ENCODE results near the gene NFKBIE. TPM values are rescaled to one million over a fixed set of nuclear protein-coding genes. Genes with fewer than 3 reads are reported as not detected.
"Not testable (repeated sequence)": the region's sequence is repeated elsewhere in the genome, so short reads cannot be mapped to it uniquely, and the experiment has no call there.

Gene NFKBIE, protein sequence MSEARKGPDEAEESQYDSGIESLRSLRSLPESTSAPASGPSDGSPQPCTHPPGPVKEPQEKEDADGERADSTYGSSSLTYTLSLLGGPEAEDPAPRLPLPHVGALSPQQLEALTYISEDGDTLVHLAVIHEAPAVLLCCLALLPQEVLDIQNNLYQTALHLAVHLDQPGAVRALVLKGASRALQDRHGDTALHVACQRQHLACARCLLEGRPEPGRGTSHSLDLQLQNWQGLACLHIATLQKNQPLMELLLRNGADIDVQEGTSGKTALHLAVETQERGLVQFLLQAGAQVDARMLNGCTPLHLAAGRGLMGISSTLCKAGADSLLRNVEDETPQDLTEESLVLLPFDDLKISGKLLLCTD
- 23.2 and 29.0 TPM in 2 replicates for total RNA-seq

DNA sequence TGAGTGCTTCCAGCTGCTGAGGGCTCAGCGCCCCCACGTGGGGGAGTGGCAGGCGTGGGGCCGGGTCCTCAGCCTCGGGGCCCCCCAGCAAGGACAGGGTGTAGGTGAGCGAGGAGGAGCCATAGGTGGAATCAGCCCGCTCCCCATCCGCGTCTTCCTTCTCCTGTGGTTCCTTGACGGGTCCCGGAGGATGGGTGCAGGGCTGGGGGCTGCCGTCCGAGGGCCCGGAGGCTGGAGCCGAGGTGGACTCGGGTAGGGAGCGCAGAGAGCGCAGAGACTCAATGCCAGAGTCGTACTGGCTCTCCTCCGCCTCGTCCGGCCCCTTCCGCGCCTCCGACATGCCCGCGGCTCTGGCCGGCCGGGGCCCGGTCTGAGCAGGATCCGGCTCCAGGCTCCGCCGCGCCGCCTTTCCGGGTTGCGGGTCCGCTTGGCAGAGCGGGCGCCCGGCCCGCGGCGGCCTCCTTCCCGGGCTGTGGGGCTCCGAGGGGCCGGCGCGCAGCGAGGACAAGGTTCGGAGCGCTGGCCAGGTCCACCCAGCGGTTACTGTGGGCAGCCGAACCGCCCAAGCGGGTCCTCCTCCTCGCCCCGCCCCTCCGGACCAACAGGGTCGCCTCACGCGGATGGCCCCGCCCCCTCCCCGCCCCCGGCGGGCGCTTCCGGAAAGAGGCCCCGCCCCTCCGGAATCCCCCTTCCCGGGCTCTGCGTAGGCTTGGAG lies at the start of gene NFKBIE:
NFKBIE (minus strand) TSS at position 545 of the 715 bp plus-strand sequence; CDS start at position 340, 205 bp downstream.
- Mint-ChIP-seq H3K27ac (peak within 1 kb of the TSS; percentile 95), H3K4me1 (ENCODE audit: low read depth) (peaks cover 66% of the 10 kb centered on the region), H3K36me3 (ENCODE audit: low read depth) (peaks cover 15% of the 10 kb centered on the region)

DNA sequence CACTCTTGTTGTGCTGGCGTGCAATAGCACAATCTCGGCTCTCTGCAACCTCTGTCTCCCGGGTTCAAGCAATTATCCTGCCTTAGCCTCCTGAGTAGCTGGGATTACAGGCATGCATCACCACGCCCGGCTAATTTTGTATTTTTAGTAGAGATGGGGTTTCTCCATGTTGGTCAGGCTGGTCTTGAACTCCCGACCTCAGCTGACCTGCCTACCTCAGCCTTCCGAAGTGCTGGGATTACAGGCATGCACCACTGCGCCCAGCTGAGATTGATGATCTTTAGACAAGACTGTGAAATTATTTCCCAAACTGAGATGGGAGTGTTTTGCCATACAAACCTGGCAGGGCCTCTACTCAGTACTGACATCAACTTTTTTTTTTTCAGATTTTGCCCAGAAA lies 49.3 kb upstream of the NFKBIE start:
- H3K36me3 Mint-ChIP-seq (ENCODE audit: low read depth); H3K27ac Mint-ChIP-seq; intact Hi-C loops (cut with micrococcal nuclease); H3K9me3 Mint-ChIP-seq; DNase-seq (ENCODE audit: low spot score); H3K4me3 Mint-ChIP-seq: not testable (repeated sequence)
- H3K4me1 Mint-ChIP-seq (ENCODE audit: low read depth) = peaks cover 18% of the 10 kb centered on the region
- H3K27me3 Mint-ChIP-seq (ENCODE audit: insufficient read depth) = peaks cover 22% of the 10 kb centered on the region

More for the DNA sequence above, at the start of gene NFKBIE:
- Mint-ChIP-seq H3K9me3 (no peaks in the 10 kb centered on the region), H3K27me3 (ENCODE audit: insufficient read depth) (peaks cover 15% of the 10 kb centered on the region), H3K4me3 (peak within 1 kb of the TSS; percentile 98)
- intact Hi-C loops (cut with micrococcal nuclease) = loop anchor here (1.0 to 2.0 kb wide), 5 partner anchors 8 to 138 kb away; partner anchors contain the start of genes CDC5L, HSP90AB1, MRPL14 and SLC35B2
- peak; percentile 93 for DNase-seq (ENCODE audit: low spot score)

DNA sequence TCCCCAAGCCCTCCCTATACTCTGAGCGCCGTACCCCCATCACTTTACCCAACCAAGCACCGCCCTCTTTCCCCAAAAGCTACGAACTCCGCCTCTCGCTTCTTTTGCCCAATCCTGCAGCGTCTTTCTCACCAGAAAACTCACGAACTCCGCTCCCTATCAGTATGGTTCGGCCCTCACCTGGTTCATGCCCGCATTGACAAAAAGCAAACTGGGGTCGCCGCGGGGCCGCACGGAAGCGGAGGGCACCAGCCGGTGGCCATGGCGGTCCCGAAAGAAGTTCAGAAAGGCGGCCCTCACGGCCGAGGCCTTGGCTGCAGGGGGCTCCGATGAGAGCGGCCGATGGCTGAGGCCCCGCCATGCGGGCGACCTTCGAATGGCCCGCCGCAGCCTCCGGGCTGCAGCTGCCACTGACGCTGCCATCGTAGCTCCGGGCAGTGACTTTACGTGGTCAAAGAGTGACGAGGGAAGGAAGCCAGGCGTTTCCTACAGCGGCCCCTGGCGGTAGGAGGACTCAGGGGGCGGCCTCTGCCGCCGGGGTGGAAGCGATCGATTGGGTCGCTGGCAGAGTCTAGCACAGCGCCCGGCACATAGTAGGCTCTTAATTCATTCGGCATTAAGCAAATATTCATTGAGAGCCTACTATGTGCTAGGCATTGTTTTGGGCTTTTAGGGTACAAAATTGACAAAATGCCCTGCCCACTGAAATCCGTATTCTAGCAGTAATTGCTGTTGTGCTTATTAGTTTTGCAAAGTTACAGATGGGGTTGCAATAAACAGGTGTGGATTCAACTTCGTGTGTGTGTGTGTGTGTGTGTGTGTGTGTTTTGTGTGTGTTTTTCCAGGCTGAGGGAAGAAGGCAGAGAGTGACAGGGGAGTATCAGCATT lies 47.8 kb upstream of the NFKBIE start, which contains the start of gene AARS2:
AARS2 (minus strand) TSS at position 447 of the 888 bp plus-strand sequence; CDS start at position 423, 24 bp downstream.
- intact Hi-C loops (cut with micrococcal nuclease) = loop anchor here (1.0 to 2.0 kb wide), 3 partner anchors 26 to 74 kb away; partner anchors contain the start of gene CDC5L
- DNase-seq (ENCODE audit: low spot score) = peak; percentile 89
- H3K9me3 Mint-ChIP-seq = no peaks in the 10 kb centered on the region
- peaks cover 13% of the 10 kb centered on the region for H3K27me3 Mint-ChIP-seq (ENCODE audit: insufficient read depth)
- H3K4me3 Mint-ChIP-seq = peak within 1 kb of the TSS; percentile 99
- peaks cover 8% of the 10 kb centered on the region for H3K36me3 Mint-ChIP-seq (ENCODE audit: low read depth)
- peaks cover 18% of the 10 kb centered on the region for H3K4me1 Mint-ChIP-seq (ENCODE audit: low read depth)
- H3K27ac Mint-ChIP-seq = peak within 1 kb of the TSS; percentile 94

DNA sequence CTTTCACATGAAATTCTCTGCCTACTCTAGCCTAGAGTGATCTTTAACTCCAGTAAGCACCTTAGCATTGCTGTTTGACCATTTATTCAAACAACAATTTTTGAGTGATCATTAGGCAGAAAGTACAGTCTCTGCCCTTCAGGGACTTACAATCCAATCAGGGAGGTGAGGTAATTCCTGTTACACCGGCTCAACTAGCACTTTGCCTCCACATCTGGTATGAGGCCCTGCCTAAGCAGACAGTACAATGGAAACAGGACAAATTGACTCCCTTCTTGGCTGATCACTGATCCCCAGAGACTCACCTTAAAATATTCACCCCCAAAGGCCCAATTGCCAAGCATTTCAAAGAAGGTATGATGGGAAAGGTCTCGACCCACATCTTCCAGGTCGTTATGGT lies 46.4 kb upstream of the NFKBIE start:
- Mint-ChIP-seq H3K27me3 (ENCODE audit: insufficient read depth) (peaks cover 8% of the 10 kb centered on the region), H3K27ac (peak overlapping the region; percentile 31), H3K9me3 (no peaks in the 10 kb centered on the region), H3K36me3 (ENCODE audit: low read depth) (peaks cover 10% of the 10 kb centered on the region), H3K4me3 (peak overlapping the region; percentile 99), H3K4me1 (ENCODE audit: low read depth) (peaks cover 18% of the 10 kb centered on the region)
- intact Hi-C loops (cut with micrococcal nuclease) = loop anchor here (2.0 kb wide), 1 partner anchor 27 kb away; no protein-coding TSS in a partner anchor
- DNase-seq (ENCODE audit: low spot score) = no peak

DNA sequence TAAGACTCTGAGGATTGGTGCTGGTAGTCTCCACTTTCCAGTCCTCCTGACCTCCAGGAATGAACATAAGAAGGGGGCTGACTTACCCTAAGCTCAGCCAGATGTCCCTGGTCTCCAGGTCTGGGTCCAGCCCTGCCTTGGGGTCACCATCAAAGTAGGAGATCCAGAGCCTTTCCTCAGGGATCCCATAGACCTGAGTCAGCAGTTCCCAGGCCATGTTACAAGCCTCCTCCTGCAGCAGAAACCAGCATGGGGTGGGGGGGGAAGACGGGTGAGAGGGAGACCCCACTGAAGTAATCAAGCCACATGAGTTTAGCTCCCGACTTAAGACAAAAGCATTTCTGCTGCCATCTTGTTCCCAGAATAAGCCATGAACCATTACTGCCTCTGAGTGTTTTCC lies 46.0 kb upstream of the NFKBIE start:
- Mint-ChIP-seq H3K27ac (no peak overlapping the region), H3K4me1 (ENCODE audit: low read depth) (peaks cover 18% of the 10 kb centered on the region), H3K36me3 (ENCODE audit: low read depth) (peaks cover 10% of the 10 kb centered on the region), H3K27me3 (ENCODE audit: insufficient read depth) (peaks cover 5% of the 10 kb centered on the region), H3K4me3 (peak overlapping the region; percentile 99), H3K9me3 (no peaks in the 10 kb centered on the region)
- DNase-seq (ENCODE audit: low spot score) = no peak
- intact Hi-C loops (cut with micrococcal nuclease) = no loop called here

DNA sequence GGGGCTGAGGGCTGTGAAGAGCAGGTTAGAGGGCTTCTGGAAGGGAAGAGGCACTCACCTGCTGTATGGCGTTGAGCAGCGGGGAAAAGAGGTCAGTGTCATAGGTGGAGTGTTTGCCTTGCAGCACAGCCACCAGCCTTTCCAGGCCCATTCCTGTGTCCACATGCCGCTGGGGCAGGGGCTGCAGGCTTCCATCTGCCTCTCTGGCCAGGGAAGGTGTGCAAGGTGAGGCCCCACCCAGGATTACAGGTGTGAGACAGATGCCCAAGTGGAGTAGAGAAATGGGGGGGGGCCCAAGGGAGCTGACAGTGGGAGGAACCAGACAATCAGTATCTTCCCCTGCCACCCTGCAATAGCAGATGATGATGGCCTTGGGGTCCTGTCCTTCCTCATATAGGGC lies 44.9 kb upstream of the NFKBIE start:
- no peaks in the 10 kb centered on the region for H3K9me3 Mint-ChIP-seq
- H3K27ac Mint-ChIP-seq = no peak overlapping the region
- no peak for DNase-seq (ENCODE audit: low spot score)
- intact Hi-C loops (cut with micrococcal nuclease) = no loop called here
- H3K27me3 Mint-ChIP-seq (ENCODE audit: insufficient read depth) = peaks cover 2% of the 10 kb centered on the region
- no peak overlapping the region for H3K4me3 Mint-ChIP-seq
- peaks cover 10% of the 10 kb centered on the region for H3K36me3 Mint-ChIP-seq (ENCODE audit: low read depth)
- peaks cover 18% of the 10 kb centered on the region for H3K4me1 Mint-ChIP-seq (ENCODE audit: low read depth)

DNA sequence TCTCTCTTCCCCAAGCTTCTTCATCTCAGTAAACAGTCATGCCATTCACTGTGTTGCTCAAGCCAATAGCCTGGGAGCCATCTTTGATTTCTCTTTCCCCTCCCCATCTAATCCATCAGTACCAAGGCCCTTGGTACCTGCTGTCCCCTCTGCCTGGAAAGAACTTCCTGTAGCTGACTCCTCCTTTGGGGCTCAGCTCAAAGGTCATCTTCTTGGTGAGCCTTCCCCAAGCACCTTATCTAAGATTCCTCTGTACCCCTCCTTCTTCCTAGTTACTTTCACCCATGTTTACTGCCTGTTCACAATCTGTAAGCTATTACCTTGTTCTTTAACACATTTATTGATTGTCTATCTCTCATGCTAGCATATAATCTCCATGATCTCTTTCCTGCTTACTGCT lies 44.3 kb upstream of the NFKBIE start:
- Mint-ChIP-seq H3K9me3 (no peaks in the 10 kb centered on the region), H3K4me3 (no peak overlapping the region), H3K27ac (no peak overlapping the region), H3K4me1 (ENCODE audit: low read depth) (peaks cover 18% of the 10 kb centered on the region), H3K36me3 (ENCODE audit: low read depth) (peaks cover 11% of the 10 kb centered on the region), H3K27me3 (ENCODE audit: insufficient read depth) (peaks cover 2% of the 10 kb centered on the region)
- intact Hi-C loops (cut with micrococcal nuclease) = no loop called here
- DNase-seq (ENCODE audit: low spot score) = no peak

DNA sequence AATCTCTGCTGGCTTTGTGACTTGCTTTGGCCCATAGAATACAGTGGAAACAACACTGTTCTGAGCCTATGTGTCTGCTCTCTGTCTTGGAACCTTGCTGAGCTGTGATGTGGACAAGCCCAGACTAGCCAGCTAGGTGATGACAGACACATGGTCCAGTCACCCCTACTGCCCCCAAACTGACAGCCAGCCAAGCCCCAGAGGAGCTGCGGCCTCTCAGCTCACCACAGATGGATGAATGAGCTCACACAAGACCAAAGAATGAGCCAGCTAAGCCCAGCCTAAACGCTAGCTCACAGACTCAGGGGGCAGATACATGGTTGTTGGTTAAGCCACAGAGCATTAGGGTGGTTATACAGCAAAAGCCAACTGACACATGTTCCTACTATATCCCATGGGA lies 43.7 kb upstream of the NFKBIE start:
- Mint-ChIP-seq H3K27me3 (ENCODE audit: insufficient read depth) (peaks cover 2% of the 10 kb centered on the region), H3K36me3 (ENCODE audit: low read depth) (peaks cover 11% of the 10 kb centered on the region), H3K4me3 (no peak overlapping the region), H3K4me1 (ENCODE audit: low read depth) (peaks cover 18% of the 10 kb centered on the region), H3K9me3 (no peaks in the 10 kb centered on the region), H3K27ac (no peak overlapping the region)
- DNase-seq (ENCODE audit: low spot score) = no peak
- intact Hi-C loops (cut with micrococcal nuclease) = no loop called here

DNA sequence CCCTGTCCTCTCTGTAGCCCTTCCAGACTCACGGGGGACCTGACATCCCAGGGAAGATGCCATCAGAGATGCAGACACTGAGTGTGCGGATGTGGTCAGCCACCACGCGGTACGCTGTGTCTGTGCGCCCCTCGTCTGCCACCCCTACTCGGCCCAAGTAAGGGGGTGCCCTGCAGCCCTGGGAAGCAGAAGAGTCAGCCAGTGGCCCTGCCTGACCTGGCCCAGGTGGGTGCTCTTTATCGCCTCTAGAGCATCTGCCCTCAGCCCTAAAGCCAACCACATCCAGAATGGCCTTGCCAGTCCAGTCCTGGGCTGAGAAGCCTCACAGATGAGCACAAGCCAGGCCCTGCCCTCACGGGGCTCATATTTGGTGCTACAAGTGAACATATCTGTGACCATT lies 41.9 kb upstream of the NFKBIE start:
- Mint-ChIP-seq H3K4me3 (no peak overlapping the region), H3K36me3 (ENCODE audit: low read depth) (peaks cover 22% of the 10 kb centered on the region), H3K4me1 (ENCODE audit: low read depth) (peaks cover 9% of the 10 kb centered on the region), H3K9me3 (no peaks in the 10 kb centered on the region), H3K27ac (no peak overlapping the region), H3K27me3 (ENCODE audit: insufficient read depth) (no peaks in the 10 kb centered on the region)
- intact Hi-C loops (cut with micrococcal nuclease) = no loop called here
- no peak for DNase-seq (ENCODE audit: low spot score)

DNA sequence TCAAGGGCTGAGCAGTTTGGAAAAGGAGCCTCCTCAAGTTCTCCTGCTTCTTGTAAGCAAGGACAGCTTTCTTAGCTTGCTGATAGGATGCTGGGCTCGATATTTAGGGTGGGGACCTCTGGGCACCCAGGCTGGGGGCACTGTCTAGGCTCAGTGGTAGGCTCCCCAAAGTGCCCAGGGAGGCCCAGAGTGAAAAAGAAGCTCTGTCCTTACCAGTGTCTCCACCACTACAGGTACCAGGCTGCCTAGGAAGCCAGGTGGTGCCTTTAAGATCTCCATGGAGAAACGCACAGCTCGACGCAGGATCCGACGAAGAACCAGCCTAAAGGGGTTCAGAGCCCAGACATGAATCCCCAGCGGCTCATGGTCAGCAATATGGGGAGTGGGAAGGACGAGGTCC lies 41.4 kb upstream of the NFKBIE start:
- H3K4me1 Mint-ChIP-seq (ENCODE audit: low read depth) = peaks cover 4% of the 10 kb centered on the region
- no peaks in the 10 kb centered on the region for H3K9me3 Mint-ChIP-seq
- H3K27ac Mint-ChIP-seq = no peak overlapping the region
- no peaks in the 10 kb centered on the region for H3K27me3 Mint-ChIP-seq (ENCODE audit: insufficient read depth)
- intact Hi-C loops (cut with micrococcal nuclease) = no loop called here
- no peak overlapping the region for H3K4me3 Mint-ChIP-seq
- H3K36me3 Mint-ChIP-seq (ENCODE audit: low read depth) = peaks cover 24% of the 10 kb centered on the region
- no peak for DNase-seq (ENCODE audit: low spot score)

DNA sequence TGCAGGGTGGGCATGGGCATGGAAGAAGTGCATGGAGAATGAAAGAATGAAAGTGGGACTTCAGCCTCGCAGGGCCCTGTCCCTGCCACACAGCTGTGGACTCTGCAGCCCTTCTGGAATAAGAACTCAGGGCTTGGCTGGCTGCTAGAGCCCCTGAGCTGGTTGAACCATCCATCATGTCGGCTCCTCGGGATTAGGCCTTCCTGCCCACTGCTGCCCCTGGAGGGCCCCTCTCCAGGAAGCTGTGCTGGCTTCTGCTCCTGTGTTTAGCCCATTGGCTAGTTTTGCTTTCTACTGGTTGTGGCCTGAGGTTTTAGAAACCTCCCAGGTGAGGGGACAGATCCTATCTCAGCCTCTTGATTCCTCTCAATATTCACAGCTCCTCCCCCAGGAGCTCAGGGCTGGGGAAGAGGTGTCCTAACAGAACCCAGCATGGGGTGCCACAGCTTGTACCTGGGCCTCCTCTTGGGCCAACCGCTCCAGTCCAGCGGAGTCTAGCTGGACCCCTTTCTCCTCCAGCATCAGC lies 39.9 kb upstream of the NFKBIE start:
- no peak overlapping the region for H3K4me3 Mint-ChIP-seq
- no peaks in the 10 kb centered on the region for H3K9me3 Mint-ChIP-seq
- peaks cover 35% of the 10 kb centered on the region for H3K36me3 Mint-ChIP-seq (ENCODE audit: low read depth)
- no peak overlapping the region for H3K27ac Mint-ChIP-seq
- DNase-seq (ENCODE audit: low spot score) = no peak
- no peaks in the 10 kb centered on the region for H3K27me3 Mint-ChIP-seq (ENCODE audit: insufficient read depth)
- intact Hi-C loops (cut with micrococcal nuclease) = loop anchor here (2.0 kb wide), 1 partner anchor 36 kb away; no protein-coding TSS in a partner anchor
- H3K4me1 Mint-ChIP-seq (ENCODE audit: low read depth) = no peaks in the 10 kb centered on the region
